T-helper 2 cell (primary cell): ENCODE measurements around the gene KRT2.

Experiments used
- DNase-seq, 5 experiments: peaks; one replicate each; pipeline versions ENCODE4 v3.0.0 to v3.0.0-alpha.2; 2012 to 2022

KRT2 gene

GRCh38 chr12:52614381-52615207, 37.4 kb downstream of the KRT2 start:
- no peak for DNase-seq

- no peak for DNase-seq
Observed at GRCh38 chr12:52613384-52614030, 38.5 kb downstream of the KRT2 start.

- DNase-seq = no peak
Observed at GRCh38 chr12:52612431-52613383, 39.3 kb downstream of the KRT2 start.

DNA sequence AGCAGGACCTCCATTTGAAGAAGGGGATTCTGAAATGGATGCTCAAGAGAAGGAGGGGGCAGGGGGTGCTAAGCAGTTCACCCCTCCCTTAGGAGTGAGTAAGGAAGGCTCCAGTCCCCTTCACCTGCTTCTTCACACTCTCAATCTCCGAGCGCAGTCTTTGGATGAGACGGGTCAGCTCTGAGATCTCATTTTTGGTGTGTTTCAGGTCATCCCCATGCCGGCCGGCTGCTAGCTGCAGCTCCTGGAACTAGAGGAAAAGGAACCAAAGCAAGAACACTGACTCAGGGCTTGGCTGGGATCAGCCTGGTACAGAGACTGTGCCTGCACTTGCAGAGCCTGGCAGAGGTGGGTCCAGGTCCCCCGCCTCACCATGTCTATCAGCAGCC, 40.9 kb downstream of the KRT2 start:
- DNase-seq = no peak

DNA sequence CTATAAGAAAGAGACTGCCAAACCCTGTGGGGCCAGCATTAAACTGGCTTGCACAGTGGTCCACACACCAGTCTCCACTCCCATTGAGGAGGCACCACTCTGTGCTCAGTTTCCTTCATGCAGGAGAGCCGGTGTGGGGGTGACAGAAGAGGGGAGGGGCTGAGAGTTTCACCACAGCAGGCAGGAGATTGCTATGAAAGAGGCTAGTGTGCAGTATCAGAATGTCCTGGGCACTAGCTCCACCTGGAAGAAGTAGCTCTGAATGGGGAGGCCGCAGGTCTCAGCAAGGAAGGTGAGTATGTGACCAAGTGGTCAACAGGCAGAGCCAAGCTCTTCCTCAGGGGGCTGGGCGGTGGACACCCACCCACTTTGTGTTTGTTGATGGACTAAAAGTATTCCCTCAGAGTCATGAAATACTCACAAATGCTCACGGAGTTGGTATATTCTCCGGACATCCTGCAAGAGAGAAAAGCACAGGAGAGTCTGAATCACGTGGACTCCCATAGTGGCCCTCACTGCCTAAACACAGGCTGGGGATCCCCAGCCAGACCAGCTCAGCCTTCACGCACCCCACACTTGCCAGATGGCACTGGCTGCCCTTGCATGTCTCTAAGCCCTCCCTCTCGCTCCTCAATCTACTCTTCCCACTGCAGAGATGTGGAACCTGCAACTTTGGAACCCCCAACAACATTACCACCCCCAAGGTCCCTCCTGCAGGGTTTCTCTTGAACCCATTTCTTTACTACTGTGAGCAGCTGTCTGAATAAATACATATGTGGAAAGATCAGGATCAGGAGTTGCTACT, 43.0 kb downstream of the KRT2 start:
- DNase-seq = no peak

GRCh38 chr12:52608161-52608560, 43.9 kb downstream of the KRT2 start:
- no peak for DNase-seq

GRCh38 chr12:52607314-52607713, 44.7 kb downstream of the KRT2 start:
- DNase-seq = no peak

- no peak for DNase-seq
Observed at GRCh38 chr12:52606581-52607218, 45.3 kb downstream of the KRT2 start.

DNA sequence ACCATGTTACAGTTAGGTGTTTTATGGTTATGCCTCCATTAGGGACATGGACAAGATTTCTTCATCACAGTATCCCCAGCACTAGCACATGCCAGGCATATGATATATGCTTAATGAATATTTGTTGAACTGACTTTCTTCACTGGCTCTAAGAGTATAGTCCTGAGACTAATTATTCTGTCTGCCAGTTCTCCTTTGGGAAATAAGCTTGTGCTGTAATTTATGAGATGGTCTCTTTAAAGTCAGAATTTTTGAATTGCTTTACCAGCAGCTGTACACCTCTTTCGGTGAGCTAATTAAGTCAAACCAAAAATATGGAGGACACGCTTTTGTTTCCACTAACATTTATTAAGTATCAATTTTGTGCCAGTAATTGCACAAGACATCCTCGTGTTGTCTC, 45.9 kb downstream of the KRT2 start:
- no peak for DNase-seq

- DNase-seq = no peak
Observed at GRCh38 chr12:52605542-52605941, 46.5 kb downstream of the KRT2 start.

GRCh38 chr12:52604859-52605258, 47.2 kb downstream of the KRT2 start:
- no peak for DNase-seq

- no peak for DNase-seq
Observed at GRCh38 chr12:52603314-52603713, 48.7 kb downstream of the KRT2 start.

DNA sequence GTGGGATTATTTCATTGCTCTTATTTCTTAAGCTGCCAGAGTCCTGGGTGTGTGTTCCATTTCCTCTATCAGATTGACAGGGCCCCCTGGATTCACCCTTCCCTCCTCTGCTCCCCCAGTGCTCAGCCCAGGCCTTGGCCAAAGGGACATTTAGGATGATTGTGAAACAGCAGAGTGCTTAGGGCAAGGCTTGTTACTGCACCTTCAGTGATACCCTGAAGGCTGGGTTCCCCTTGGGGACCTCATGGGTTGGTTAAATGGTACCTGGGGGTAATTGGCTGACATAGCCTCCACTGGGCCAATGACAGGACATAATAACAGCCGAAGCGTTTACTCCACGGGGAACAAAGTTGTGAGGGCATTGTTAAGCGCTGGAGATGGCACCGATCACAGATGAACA, 49.5 kb downstream of the KRT2 start:
- DNase-seq = no peak

GRCh38 chr12:52601671-52602070, 50.3 kb downstream of the KRT2 start:
- no peak for DNase-seq

- no peak for DNase-seq
Observed at GRCh38 chr12:52600941-52601481, 51.0 kb downstream of the KRT2 start, which contains the start of gene KRT72. Gene KRT72, minus strand, starts transcription at chr12:52601463. Its CDS starts 11 bp downstream, at chr12:52601452.

DNA sequence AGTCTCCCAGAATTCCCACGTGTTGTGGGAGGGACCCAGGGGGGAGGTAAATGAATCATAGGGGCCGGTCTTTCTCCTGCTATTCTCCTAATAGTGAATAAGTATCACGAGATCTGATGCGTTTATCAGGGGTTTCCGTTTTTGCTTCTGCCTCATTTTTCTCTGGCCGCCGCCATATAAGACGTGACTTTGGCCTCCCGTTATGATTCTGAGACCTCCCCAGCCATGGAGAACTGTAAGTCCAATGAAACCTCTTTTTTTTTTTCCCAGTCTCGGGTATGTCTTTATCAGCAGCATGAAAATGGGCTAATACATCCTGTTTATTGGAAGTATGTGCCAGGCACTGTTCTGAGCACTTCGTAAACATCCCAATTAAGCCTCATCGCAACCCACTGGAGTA, 51.5 kb downstream of the KRT2 start:
- DNase-seq = no peak

- no peak for DNase-seq
Observed at GRCh38 chr12:52600071-52600470, 51.9 kb downstream of the KRT2 start.

GRCh38 chr12:52598966-52599365, 53.0 kb downstream of the KRT2 start:
- no peak for DNase-seq
